GM12873 (cell line): ENCODE results near the gene FBXO42.
A peak's percentile ranks its signal among the peaks of the same experiment; 100 is the strongest.

Experiments used
- CTCF ChIP-seq: IDR thresholded peaks from 2 replicates; pipeline ENCODE4 v1.5.1; 2012; ENCODE audit warnings: low read depth, mild to moderate bottlenecking, moderate library complexity, low read length, control low read depth; ENCODE audit not compliant: insufficient read depth; ENCODE audit errors: missing control alignments

FBXO42 gene

GRCh38 chr1:16351994-16352841, at the start of gene FBXO42:
Gene FBXO42, minus strand, starts transcription at chr1:16352480. Its CDS starts 37,062 bp downstream, at chr1:16315418.
- TF ChIP-seq CTCF = peak; percentile 52

GRCh38 chr1:16398371-16398953, 46.2 kb upstream of the FBXO42 start:
- no peak for TF ChIP-seq CTCF

- TF ChIP-seq CTCF = no peak
Measured at GRCh38 chr1:16397120-16397519, 44.8 kb upstream of the FBXO42 start.

- TF ChIP-seq CTCF = no peak
Measured at GRCh38 chr1:16396591-16396990, 44.3 kb upstream of the FBXO42 start.

GRCh38 chr1:16394977-16395376, 42.7 kb upstream of the FBXO42 start:
- no peak for TF ChIP-seq CTCF

GRCh38 chr1:16393570-16394521, 41.6 kb upstream of the FBXO42 start:
- TF ChIP-seq CTCF = no peak
